Bone marrow (tissue), 2 donors: Measurements from ENCODE around the gene TM9SF2.

Experiments used
- DNase-seq, 2 donors: peaks; one replicate each; lab custom pipeline; 2025; lab: John Stamatoyannopoulos, UW

TM9SF2 gene

GRCh38 chr13:99495466-99496183 is 5.6 kb upstream of the TM9SF2 start:
- DNase-seq = no peak

GRCh38 chr13:99496184-99497142 is 4.8 kb upstream of the TM9SF2 start:
- peak; percentile 12 to 49 for DNase-seq

GRCh38 chr13:99498171-99499161 is 2.8 kb upstream of the TM9SF2 start:
- DNase-seq = peak; percentile 79 to 91

- DNase-seq = no peak
These were observed 461 bp upstream of the TM9SF2 start for GRCh38 chr13:99500839-99501183.

GRCh38 chr13:99501848-99502301 is 603 bp downstream of the TM9SF2 start:
- DNase-seq = no peak

- no peak for DNase-seq
These were observed 4.6 kb downstream of the TM9SF2 start for GRCh38 chr13:99505814-99506269.

GRCh38 chr13:99506634-99507033 is 5.4 kb downstream of the TM9SF2 start:
- peak in 1 of 2 donors; percentile 81 for DNase-seq

- no peak for DNase-seq
These were observed 5.8 kb downstream of the TM9SF2 start for GRCh38 chr13:99507054-99507453.

GRCh38 chr13:99507551-99507950 is 6.3 kb downstream of the TM9SF2 start:
- no peak for DNase-seq

GRCh38 chr13:99507986-99508385 is 6.7 kb downstream of the TM9SF2 start:
- DNase-seq = peak in 1 of 2 donors; percentile 30

- no peak for DNase-seq
These were observed 8.2 kb downstream of the TM9SF2 start for GRCh38 chr13:99509479-99509878.

- no peak for DNase-seq
These were observed 13.5 kb downstream of the TM9SF2 start for GRCh38 chr13:99514801-99515200.

- no peak for DNase-seq
These were observed 15.1 kb downstream of the TM9SF2 start for GRCh38 chr13:99516153-99516929.

GRCh38 chr13:99517577-99517976 is 16.3 kb downstream of the TM9SF2 start:
- DNase-seq = no peak

GRCh38 chr13:99517984-99518383 is 16.7 kb downstream of the TM9SF2 start:
- DNase-seq = no peak

- no peak for DNase-seq
These were observed 21.0 kb downstream of the TM9SF2 start for GRCh38 chr13:99522298-99522697.

GRCh38 chr13:99523838-99524237 is 22.6 kb downstream of the TM9SF2 start:
- no peak for DNase-seq

- DNase-seq = no peak
These were observed 24.7 kb downstream of the TM9SF2 start for GRCh38 chr13:99525967-99526366.

GRCh38 chr13:99526549-99526948 is 25.3 kb downstream of the TM9SF2 start:
- DNase-seq = no peak

GRCh38 chr13:99527301-99527700 is 26.0 kb downstream of the TM9SF2 start:
- no peak for DNase-seq

GRCh38 chr13:99528547-99528946 is 27.3 kb downstream of the TM9SF2 start:
- no peak for DNase-seq
